GM23338 (cell line): ENCODE results near the gene TRPC4AP.

Experiments used
- CTCF ChIP-seq, 2 experiments: fragments of 200-600 bp in 1 of 2; sonication (generic) in 1 of 2; conservative IDR thresholded peaks; 2 replicates each; pipeline versions ENCODE4 v1.5.1 to v1.6.1; 2016 to 2017; ENCODE audit warnings: antibody characterized with exemption in 2 of 2, low read depth in 2 of 2, mild to moderate bottlenecking in 2 of 2, moderate library complexity in 1 of 2
- EZH2 ChIP-seq: fragments of 200-600 bp; sonication (generic); IDR thresholded peaks from one replicate; pipeline ENCODE4 v1.8.0; 2017; ENCODE audit warnings: antibody characterized with exemption, mild to moderate bottlenecking, low read depth; ENCODE audit not compliant: unreplicated experiment

GRCh38 chr20:34996243-34997028 lies 96.2 kb downstream of the TRPC4AP start:
- TF ChIP-seq CTCF (conservative IDR thresholded peaks at IDR 0.05; ENCODE audit: low read depth in 2 of 2) (no peak), EZH2 (no peak)
